Fibroblast of pulmonary artery (primary cell): Measurements from ENCODE around the gene CREB5.

ENCODE experiments used
- DNase-seq: peaks from one replicate; pipeline ENCODE4 v3.0.0-alpha.2; 2010; ENCODE audit warnings: low read depth
- H3K4me3 ChIP-seq: replicated peaks from 2 replicates; pipeline ENCODE4 v1.5.1; 2011; ENCODE audit warnings: low read depth, mild to moderate bottlenecking, control low read depth, low read length, moderate library complexity
- CTCF ChIP-seq: IDR thresholded peaks from 2 replicates; pipeline ENCODE4 v1.5.1; 2011; ENCODE audit warnings: mild to moderate bottlenecking, control low read depth, low read length, inconsistent platforms; ENCODE audit errors: missing control alignments

The CREB5 gene

GRCh38 chr7:28787106-28787505, 374.8 kb downstream of the CREB5 start:
- no peak for TF ChIP-seq CTCF
- DNase-seq: no peak
- H3K4me3 ChIP-seq: no peak overlapping the region

GRCh38 chr7:28790467-28790866, 378.1 kb downstream of the CREB5 start:
- no peak for TF ChIP-seq CTCF

GRCh38 chr7:28792858-28793257, 380.5 kb downstream of the CREB5 start:
- DNase-seq: no peak
- no peak overlapping the region for H3K4me3 ChIP-seq
- no peak for TF ChIP-seq CTCF

More at GRCh38 chr7:28790467-28790866, 378.1 kb downstream of the CREB5 start:
- no peak overlapping the region for H3K4me3 ChIP-seq
- DNase-seq: no peak

- no peak for TF ChIP-seq CTCF
- H3K4me3 ChIP-seq: no peak overlapping the region
- DNase-seq: peak; percentile 18
Observed at GRCh38 chr7:28793381-28794085, 381.2 kb downstream of the CREB5 start.

GRCh38 chr7:28798274-28798673, 386.0 kb downstream of the CREB5 start:
- no peak for DNase-seq
- TF ChIP-seq CTCF: no peak
- no peak overlapping the region for H3K4me3 ChIP-seq

- no peak for TF ChIP-seq CTCF
- H3K4me3 ChIP-seq: no peak overlapping the region
- no peak for DNase-seq
Observed at GRCh38 chr7:28799619-28800018, 387.3 kb downstream of the CREB5 start.

- no peak for DNase-seq
- no peak overlapping the region for H3K4me3 ChIP-seq
- no peak for TF ChIP-seq CTCF
Observed at GRCh38 chr7:28800150-28800549, 387.8 kb downstream of the CREB5 start.
